OCI-M2 (cell line): ENCODE measurements around the gene CDC42EP3.

ENCODE experiments used
- DNase-seq: peaks from one replicate; lab custom pipeline; 2025; ENCODE audit not compliant: unreplicated experiment; lab: John Stamatoyannopoulos, UW

The CDC42EP3 gene

DNA sequence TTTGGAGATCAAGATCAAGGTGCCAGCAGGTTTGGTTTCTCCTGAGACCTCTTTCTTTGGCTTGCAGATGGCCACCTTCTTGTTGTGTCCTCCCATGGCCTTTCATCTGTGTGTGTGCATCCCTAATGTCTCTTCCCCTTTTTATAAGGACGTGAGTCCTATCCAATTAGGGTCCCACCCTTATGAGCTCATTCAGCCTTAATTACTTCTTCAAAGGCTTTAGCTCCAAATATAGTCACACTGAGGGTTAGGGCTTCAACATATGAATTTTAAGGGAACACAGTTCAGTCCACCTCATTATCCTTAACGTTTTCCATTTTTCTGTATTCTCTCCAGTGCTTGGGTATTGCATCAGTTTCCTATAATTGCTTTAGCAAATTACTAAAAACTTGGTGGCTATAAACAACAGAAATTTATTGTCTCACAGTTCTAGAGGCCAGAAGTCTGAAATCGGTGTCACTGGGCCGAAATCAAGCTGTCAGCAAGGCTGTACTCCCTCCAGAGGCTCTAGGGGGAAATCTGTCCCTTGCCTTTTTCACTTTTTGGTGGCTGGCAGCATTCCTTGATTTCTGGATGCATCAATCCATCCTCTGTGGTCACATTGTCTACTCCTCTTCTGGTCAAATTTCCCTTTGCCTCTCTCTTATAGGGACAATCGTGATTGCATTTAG lies 34.1 kb downstream of the CDC42EP3 start:
- DNase-seq: no peak

GRCh38 chr2:37636381-37637066 lies 34.9 kb downstream of the CDC42EP3 start:
- no peak for DNase-seq

DNA sequence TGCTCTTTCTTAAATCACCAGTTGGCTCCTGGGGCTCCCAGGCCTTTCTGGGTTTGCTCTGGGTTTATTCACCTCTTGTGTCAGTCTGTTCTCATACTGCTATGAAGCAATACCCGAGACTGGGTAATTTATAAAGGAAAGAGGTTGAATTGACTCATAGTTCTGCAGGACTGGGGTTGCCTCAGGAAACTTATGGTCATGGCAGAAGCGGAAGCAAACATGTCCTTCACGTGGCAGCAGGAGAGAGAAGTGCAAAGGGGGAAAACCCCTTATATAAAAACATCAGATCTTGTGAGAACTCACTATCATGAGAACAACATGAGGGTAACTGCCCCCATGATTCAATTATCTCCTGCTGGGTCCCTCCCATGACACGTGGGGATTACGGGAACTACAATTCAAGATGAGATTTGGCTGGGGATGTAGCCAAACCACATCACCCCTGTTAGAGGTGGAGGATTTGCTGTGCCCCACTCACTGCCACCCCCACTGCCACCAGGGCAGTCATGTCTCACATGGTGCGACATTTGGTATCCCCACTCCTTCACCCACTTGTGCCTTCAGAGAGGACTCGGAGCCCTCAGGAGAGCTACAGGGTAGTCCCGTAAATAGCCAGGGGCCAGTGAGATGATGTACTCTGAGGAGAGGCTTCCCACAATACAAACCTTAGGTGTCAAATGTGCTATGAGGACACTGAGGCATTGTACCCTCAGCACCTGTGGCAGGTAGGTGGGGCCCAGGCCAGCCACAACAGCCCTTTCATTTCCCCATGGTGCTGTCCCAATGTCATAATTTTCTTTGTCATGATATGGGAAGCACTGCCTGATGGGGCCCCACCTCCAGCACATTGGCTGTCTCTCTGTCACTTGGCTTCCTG lies 35.7 kb downstream of the CDC42EP3 start:
- DNase-seq: no peak

GRCh38 chr2:37634914-37635503 lies 36.4 kb downstream of the CDC42EP3 start:
- DNase-seq: no peak

- DNase-seq: no peak
Measured at GRCh38 chr2:37633845-37634244, 37.6 kb downstream of the CDC42EP3 start.

DNA sequence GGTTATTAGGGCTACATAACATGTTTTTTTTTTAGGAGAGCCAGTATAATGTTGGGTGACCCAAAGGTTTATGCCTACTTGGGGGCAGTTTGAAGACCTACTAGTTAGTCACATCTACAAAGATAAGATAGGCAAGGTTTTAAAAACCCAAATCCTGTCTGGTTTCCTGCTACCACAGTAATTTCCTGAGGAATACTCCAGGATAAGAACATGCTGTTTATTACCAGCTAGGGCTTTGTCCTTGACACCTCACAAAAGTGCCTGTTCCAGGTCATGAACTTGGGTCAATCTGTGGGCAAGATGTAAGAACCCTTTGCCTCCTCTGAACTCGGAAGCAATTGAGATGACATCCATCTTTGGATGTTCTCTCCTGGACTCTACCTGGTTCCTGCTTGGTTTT lies 38.2 kb downstream of the CDC42EP3 start:
- no peak for DNase-seq

GRCh38 chr2:37632310-37632709 lies 39.1 kb downstream of the CDC42EP3 start:
- no peak for DNase-seq

DNA sequence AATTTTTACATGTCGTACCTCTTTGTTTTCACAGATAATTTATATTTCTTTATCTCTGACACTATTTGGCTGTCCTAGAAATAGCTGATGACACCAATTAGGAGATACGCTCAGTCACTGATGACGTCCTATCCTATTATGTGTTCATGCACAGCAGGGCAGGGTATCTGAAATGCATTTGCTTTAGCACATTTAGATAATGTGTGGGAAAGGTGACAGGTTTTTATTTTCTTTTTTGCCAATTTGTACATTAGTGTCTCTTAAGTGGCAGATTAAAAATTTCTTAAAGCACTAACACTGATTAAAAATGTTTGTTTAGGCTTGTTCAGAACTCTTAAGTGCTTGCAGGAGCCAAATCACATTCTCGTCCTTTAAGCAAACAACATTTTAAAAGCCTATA lies 39.7 kb downstream of the CDC42EP3 start:
- DNase-seq: no peak

- DNase-seq: no peak
Measured at GRCh38 chr2:37631292-37631691, 40.1 kb downstream of the CDC42EP3 start.

- DNase-seq: no peak
Measured at GRCh38 chr2:37630776-37631175, 40.7 kb downstream of the CDC42EP3 start.

DNA sequence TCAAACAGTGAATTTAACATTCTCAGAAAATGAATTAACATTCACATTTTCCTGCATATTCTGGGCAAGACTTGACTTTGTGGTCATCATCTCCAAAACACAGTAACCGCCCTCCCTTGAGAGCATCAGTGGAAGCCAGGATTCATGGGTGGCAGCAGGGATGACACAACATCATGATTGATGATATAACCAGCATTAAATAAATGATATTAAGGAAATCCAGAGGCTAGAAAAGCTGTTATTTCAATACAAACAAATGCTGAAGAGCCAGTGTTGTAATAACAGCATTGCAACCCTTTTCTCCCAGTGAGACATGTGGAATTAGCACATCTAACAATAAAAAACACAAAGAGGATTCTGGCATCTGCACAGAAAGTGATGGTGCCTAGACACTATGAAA lies 41.1 kb downstream of the CDC42EP3 start:
- DNase-seq: no peak

DNA sequence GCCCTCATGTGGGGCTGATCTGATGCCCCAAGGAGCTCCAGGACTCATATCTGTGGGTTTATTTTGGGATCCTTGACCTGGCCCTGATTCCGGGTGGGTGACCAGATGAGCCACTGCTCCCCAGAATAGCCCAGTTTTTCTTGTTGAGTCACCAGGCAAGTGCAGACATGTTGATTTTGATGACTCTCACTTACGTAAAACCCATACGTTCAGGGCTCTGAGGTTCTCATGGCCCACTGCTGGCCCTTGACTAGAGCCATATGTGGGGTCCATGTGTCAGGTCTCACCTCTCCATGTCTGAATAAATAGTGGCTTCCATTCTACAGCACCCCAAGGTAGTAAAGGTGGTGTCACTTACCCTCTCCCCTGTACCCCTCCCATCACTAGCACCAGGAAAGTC lies 41.9 kb downstream of the CDC42EP3 start:
- DNase-seq: no peak

- no peak for DNase-seq
Measured at GRCh38 chr2:37627710-37628109, 43.7 kb downstream of the CDC42EP3 start.

GRCh38 chr2:37625796-37626571 lies 45.5 kb downstream of the CDC42EP3 start:
- DNase-seq: no peak

DNA sequence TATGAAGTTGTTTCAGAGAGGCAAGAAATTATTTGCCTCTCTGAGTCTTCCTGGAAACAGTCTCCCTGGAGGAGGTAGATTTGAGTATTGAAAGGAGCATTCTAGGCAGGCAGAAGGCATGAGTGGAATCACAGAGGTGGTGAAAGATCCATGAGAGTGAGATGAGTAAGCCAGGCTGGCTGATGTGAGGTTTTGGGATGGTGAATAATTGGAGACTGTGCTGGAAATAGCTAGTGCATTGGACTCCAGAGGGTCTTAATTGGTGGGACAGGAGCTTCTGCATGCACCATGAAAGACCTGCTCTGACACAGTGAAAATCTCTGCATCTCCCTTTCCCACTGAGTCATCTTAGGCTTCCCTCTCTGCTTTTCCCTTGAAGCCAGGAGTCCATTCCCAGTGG lies 46.3 kb downstream of the CDC42EP3 start:
- no peak for DNase-seq

- DNase-seq: no peak
Measured at GRCh38 chr2:37623971-37624900, 47.2 kb downstream of the CDC42EP3 start.

DNA sequence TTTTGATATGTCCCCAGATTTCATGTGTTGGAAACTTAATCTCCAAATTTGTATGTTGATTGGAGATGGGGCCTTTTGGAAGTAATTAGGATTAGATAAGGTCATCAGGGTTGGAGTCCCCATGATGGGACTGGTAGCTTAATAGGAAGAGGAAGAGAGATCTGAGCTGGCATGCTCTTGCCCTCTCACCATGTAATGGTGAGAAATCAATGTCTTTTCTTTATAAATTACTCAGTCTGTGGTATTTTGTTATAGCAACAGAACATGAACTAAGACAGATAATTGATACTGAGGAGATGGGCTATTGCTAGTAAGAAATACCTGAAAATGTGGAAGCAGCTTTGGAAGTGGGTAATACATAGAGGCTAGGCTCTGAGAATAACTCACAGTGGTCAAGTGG lies 48.0 kb downstream of the CDC42EP3 start:
- no peak for DNase-seq

GRCh38 chr2:37622450-37623100 lies 48.9 kb downstream of the CDC42EP3 start:
- DNase-seq: no peak

GRCh38 chr2:37621199-37621598 lies 50.2 kb downstream of the CDC42EP3 start:
- DNase-seq: no peak
